ENCODE results near the gene OR1E2. TPM values are rescaled to one million over a fixed set of nuclear protein-coding genes. Genes with fewer than 3 reads are reported as not detected.
"Not testable (repeated sequence)": the region's sequence is repeated elsewhere in the genome, so short reads cannot be mapped to it uniquely, and the experiment has no call there.

OR1E2 gene
- total and polyA plus RNA-seq, 2 of the 13 experiments (the other 11 are each of a cell fraction or from before 2014, with no cell fraction given): not detected

DNA sequence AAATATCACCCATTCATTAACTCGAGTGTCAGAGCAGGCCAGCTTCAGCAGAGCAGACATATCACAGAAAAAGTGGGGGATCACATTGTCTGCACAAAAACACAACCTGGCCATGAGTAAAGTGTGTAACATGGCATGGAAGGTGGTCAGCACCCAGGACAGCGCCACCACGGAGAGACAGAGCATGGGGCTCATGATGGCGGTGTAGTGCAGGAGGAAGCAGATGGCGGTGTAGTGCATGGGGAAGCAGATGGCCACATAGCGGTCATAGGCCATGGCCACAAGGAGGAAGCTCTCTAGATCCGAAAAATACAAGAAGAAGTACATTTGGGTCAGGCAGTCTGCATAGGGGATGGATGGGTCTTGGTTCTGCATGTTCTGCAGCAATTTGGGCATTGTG lies 426 bp downstream of the OR1E2 start:
- POLR2A ChIA-PET; H3K4me2 ChIP-seq (ENCODE audit: low read depth, low read length); intact Hi-C loops (cut with micrococcal nuclease; ENCODE audit: unreplicated experiment); H3K27me3 ChIP-seq (ENCODE audit: control insufficient read depth in 1 of 2, insufficient read depth in 2 of 2, low read length in 2 of 2); H3K4me1 ChIP-seq (ENCODE audit: insufficient read depth, low read length); BruUV-seq (replicated peaks); H2AFZ ChIP-seq (ENCODE audit: low read length); H3K4me3 ChIP-seq (replicated peaks in 1 of 3; ENCODE audit: insufficient read depth in 1 of 3, low read depth in 2 of 3, low read length in 3 of 3); in situ Hi-C loops (cut with HindIII; ENCODE audit: extremely low pct_ligation_motif_present, low pct_unique_long_range_greater_than_20kb); H4K20me1 ChIP-seq (ENCODE audit: insufficient read depth, low read length); H3K9me3 ChIP-seq (ENCODE audit: low read length); H3K79me2 ChIP-seq (ENCODE audit: insufficient read depth, low read length); H3K9ac ChIP-seq (ENCODE audit: insufficient read depth, low read depth, low read length); H3K27ac ChIP-seq (ENCODE audit: extremely low read length, insufficient read depth, low read length); FAIRE-seq; CTCF ChIA-PET (ENCODE audit: low intra/inter-chr PET ratio, low total read pairs); H3K36me3 ChIP-seq (replicated peaks in 1 of 2; ENCODE audit: control insufficient read depth in 1 of 2, insufficient read depth in 2 of 2, low read length in 2 of 2): not testable (repeated sequence)
- ATAC-seq (peak; percentile 62), DNase-seq (ENCODE audit: low spot score) (peak; percentile 7)
- 7% methylated on average over 7 of the region's 7 CpGs for WGBS (ENCODE audit: low lambda C conversion rate)
- TF ChIP-seq SALL1 (CRISPR knock-in tag; IDR thresholded peaks at IDR 0.05) (peak; percentile 35; the same call in 1 of the 2 replicates), STAG1 (CRISPR knock-in tag; IDR thresholded peaks at IDR 0.05) (0 out of 2 replicates have a peak, but pooled peaks have one; percentile 9), ELF3 (CRISPR knock-in tag; IDR thresholded peaks at IDR 0.05) (0 out of 2 replicates have a peak, but pooled peaks have one; percentile 22), EHMT2 (IDR thresholded peaks at IDR 0.05; ENCODE audit: borderline replicate concordance, low read depth, low read length) (peak; percentile 83; the same call in 1 of the 2 replicates), HES4 (CRISPR knock-in tag; IDR thresholded peaks at IDR 0.05; ENCODE audit: borderline replicate concordance) (0 out of 2 replicates have a peak, but pooled peaks have one; percentile 47), MIER2 (CRISPR knock-in tag; IDR thresholded peaks at IDR 0.05) (peak; percentile 97), RARA (CRISPR knock-in tag; IDR thresholded peaks at IDR 0.05) (0 out of 2 replicates have a peak, but pooled peaks have one; percentile 23), ZNF644 (CRISPR knock-in tag; IDR thresholded peaks at IDR 0.05; ENCODE audit: low read depth) (peak; percentile 72), WIZ (CRISPR knock-in tag; IDR thresholded peaks at IDR 0.05) (peak; percentile 83; the same call in 1 of the 2 replicates), SAP130 (CRISPR knock-in tag; IDR thresholded peaks at IDR 0.05; ENCODE audit: low read depth) (peak; percentile 52; the same call in 1 of the 2 replicates)
- TF ChIP-seq, protein P1, sequence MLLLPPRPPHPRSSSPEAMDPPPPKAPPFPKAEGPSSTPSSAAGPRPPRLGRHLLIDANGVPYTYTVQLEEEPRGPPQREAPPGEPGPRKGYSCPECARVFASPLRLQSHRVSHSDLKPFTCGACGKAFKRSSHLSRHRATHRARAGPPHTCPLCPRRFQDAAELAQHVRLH (CRISPR knock-in tag; IDR thresholded peaks at IDR 0.05; ENCODE audit: borderline replicate concordance, low read depth): peak; percentile 29; the same call in 1 of the 2 replicates
- TF ChIP-seq, protein P2, sequence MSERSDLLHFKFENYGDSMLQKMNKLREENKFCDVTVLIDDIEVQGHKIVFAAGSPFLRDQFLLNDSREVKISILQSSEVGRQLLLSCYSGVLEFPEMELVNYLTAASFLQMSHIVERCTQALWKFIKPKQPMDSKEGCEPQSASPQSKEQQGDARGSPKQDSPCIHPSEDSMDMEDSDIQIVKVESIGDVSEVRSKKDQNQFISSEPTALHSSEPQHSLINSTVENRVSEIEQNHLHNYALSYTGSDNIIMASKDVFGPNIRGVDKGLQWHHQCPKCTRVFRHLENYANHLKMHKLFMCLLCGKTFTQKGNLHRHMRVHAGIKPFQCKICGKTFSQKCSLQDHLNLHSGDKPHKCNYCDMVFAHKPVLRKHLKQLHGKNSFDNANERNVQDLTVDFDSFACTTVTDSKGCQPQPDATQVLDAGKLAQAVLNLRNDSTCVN (CRISPR knock-in tag; IDR thresholded peaks at IDR 0.05; ENCODE audit: borderline replicate concordance): peak; percentile 46; the same call in 1 of the 2 replicates
- TF ChIP-seq, protein P3, sequence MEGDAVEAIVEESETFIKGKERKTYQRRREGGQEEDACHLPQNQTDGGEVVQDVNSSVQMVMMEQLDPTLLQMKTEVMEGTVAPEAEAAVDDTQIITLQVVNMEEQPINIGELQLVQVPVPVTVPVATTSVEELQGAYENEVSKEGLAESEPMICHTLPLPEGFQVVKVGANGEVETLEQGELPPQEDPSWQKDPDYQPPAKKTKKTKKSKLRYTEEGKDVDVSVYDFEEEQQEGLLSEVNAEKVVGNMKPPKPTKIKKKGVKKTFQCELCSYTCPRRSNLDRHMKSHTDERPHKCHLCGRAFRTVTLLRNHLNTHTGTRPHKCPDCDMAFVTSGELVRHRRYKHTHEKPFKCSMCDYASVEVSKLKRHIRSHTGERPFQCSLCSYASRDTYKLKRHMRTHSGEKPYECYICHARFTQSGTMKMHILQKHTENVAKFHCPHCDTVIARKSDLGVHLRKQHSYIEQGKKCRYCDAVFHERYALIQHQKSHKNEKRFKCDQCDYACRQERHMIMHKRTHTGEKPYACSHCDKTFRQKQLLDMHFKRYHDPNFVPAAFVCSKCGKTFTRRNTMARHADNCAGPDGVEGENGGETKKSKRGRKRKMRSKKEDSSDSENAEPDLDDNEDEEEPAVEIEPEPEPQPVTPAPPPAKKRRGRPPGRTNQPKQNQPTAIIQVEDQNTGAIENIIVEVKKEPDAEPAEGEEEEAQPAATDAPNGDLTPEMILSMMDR (CRISPR knock-in tag; IDR thresholded peaks at IDR 0.05): peak; percentile 31
- TF ChIP-seq, protein P4, sequence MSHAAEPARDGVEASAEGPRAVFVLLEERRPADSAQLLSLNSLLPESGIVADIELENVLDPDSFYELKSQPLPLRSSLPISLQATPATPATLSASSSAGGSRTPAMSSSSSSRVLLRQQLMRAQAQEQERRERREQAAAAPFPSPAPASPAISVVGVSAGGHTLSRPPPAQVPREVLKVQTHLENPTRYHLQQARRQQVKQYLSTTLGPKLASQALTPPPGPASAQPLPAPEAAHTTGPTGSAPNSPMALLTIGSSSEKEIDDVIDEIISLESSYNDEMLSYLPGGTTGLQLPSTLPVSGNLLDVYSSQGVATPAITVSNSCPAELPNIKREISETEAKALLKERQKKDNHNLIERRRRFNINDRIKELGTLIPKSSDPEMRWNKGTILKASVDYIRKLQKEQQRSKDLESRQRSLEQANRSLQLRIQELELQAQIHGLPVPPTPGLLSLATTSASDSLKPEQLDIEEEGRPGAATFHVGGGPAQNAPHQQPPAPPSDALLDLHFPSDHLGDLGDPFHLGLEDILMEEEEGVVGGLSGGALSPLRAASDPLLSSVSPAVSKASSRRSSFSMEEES (CRISPR knock-in tag; IDR thresholded peaks at IDR 0.05): 0 out of 2 replicates have a peak, but pooled peaks have one; percentile 22
- TF ChIP-seq, protein P5, sequence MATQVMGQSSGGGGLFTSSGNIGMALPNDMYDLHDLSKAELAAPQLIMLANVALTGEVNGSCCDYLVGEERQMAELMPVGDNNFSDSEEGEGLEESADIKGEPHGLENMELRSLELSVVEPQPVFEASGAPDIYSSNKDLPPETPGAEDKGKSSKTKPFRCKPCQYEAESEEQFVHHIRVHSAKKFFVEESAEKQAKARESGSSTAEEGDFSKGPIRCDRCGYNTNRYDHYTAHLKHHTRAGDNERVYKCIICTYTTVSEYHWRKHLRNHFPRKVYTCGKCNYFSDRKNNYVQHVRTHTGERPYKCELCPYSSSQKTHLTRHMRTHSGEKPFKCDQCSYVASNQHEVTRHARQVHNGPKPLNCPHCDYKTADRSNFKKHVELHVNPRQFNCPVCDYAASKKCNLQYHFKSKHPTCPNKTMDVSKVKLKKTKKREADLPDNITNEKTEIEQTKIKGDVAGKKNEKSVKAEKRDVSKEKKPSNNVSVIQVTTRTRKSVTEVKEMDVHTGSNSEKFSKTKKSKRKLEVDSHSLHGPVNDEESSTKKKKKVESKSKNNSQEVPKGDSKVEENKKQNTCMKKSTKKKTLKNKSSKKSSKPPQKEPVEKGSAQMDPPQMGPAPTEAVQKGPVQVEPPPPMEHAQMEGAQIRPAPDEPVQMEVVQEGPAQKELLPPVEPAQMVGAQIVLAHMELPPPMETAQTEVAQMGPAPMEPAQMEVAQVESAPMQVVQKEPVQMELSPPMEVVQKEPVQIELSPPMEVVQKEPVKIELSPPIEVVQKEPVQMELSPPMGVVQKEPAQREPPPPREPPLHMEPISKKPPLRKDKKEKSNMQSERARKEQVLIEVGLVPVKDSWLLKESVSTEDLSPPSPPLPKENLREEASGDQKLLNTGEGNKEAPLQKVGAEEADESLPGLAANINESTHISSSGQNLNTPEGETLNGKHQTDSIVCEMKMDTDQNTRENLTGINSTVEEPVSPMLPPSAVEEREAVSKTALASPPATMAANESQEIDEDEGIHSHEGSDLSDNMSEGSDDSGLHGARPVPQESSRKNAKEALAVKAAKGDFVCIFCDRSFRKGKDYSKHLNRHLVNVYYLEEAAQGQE (IDR thresholded peaks at IDR 0.05; ENCODE audit: borderline replicate concordance in 1 of 2, low read depth in 1 of 2, low read length in 2 of 2): peak; percentile 55 to 90
